GM18505 (cell line): ENCODE results near the gene ADGRL1.
"Not testable (repeated sequence)": the region's sequence is repeated elsewhere in the genome, so short reads cannot be mapped to it uniquely, and the experiment has no call there.

ENCODE experiments used
- ATAC-seq: cut with Tn5 transposase; IDR thresholded peaks from one replicate; pipeline ENCODE4 v1.9.1; 2021; ENCODE audit not compliant: unreplicated experiment
- POLR2A ChIP-seq: IDR thresholded peaks from 4 replicates; pipeline ENCODE4 v1.6.1; 2011; ENCODE audit warnings: borderline replicate concordance; ENCODE audit not compliant: insufficient read depth, insufficient read length; ENCODE audit errors: extremely low read depth

The ADGRL1 gene

GRCh38 chr19:14237014-14237941 is 31.3 kb upstream of the ADGRL1 start:
- ATAC-seq, result no peak
- TF ChIP-seq POLR2A, result no peak

GRCh38 chr19:14232945-14233344 is 27.0 kb upstream of the ADGRL1 start:
- ATAC-seq, result not testable (repeated sequence)

GRCh38 chr19:14228446-14229071 is 22.6 kb upstream of the ADGRL1 start:
- ATAC-seq, result not testable (repeated sequence)

GRCh38 chr19:14226498-14226897 is 20.5 kb upstream of the ADGRL1 start:
- ATAC-seq, result not testable (repeated sequence)

- TF ChIP-seq POLR2A, result no peak
- no peak for ATAC-seq
Measured at GRCh38 chr19:14222886-14223285, 16.9 kb upstream of the ADGRL1 start.

- ATAC-seq, result not testable (repeated sequence)
Measured at GRCh38 chr19:14221345-14221744, 15.4 kb upstream of the ADGRL1 start.

- TF ChIP-seq POLR2A, result no peak
- no peak for ATAC-seq
Measured at GRCh38 chr19:14218620-14219330, 12.8 kb upstream of the ADGRL1 start.

- not testable (repeated sequence) for ATAC-seq
Measured at GRCh38 chr19:14217886-14218285, 11.9 kb upstream of the ADGRL1 start.

GRCh38 chr19:14214580-14214979 is 8.6 kb upstream of the ADGRL1 start:
- ATAC-seq, result no peak
- no peak for TF ChIP-seq POLR2A

GRCh38 chr19:14210182-14210581 is 4.2 kb upstream of the ADGRL1 start:
- ATAC-seq, result not testable (repeated sequence)

- not testable (repeated sequence) for ATAC-seq
Measured at GRCh38 chr19:14209401-14209800, 3.4 kb upstream of the ADGRL1 start.

- not testable (repeated sequence) for ATAC-seq
Measured at GRCh38 chr19:14208496-14208895, 2.5 kb upstream of the ADGRL1 start.

GRCh38 chr19:14207796-14208195 is 1.8 kb upstream of the ADGRL1 start:
- ATAC-seq, result not testable (repeated sequence)

- not testable (repeated sequence) for ATAC-seq
Measured at GRCh38 chr19:14206737-14207726, 1.1 kb upstream of the ADGRL1 start.

GRCh38 chr19:14206308-14206707 is 339 bp upstream of the ADGRL1 start:
- ATAC-seq, result not testable (repeated sequence)

- not testable (repeated sequence) for ATAC-seq
Measured at GRCh38 chr19:14204676-14205451, 1.1 kb downstream of the ADGRL1 start.

- ATAC-seq, result not testable (repeated sequence)
Measured at GRCh38 chr19:14204219-14204618, 1.8 kb downstream of the ADGRL1 start.

GRCh38 chr19:14203788-14204187 is 2.2 kb downstream of the ADGRL1 start:
- not testable (repeated sequence) for ATAC-seq
